Epidermal melanocyte (primary cell): ENCODE results near the gene SLC2A9.
"Not testable (repeated sequence)": the region's sequence is repeated elsewhere in the genome, so short reads cannot be mapped to it uniquely, and the experiment has no call there.

Source experiments
- DNase-seq: peaks from one replicate; pipeline ENCODE4 v3.0.0; 2011; ENCODE audit warnings: low spot score; ENCODE audit not compliant: insufficient read length

Gene SLC2A9

DNA sequence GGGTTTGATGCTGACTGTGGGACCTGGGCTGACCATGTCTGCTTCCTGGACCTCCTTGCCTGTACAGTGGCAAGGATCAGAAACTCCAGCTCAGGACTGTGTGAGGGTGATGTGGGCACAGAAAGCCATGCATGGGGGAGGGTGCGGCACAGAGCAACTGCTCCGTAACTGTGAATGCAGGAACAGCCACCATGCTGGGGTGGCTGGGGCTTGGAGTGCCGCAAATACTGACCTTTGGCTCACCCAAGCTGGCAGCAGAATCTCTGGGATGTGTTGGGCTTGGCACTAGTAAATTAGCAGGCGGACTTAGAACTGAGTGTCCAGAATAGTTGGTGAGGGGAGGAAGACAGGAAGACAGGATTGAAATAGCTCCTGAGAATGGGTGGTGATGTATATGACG lies 187.9 kb downstream of the SLC2A9 start:
- no peak for DNase-seq

DNA sequence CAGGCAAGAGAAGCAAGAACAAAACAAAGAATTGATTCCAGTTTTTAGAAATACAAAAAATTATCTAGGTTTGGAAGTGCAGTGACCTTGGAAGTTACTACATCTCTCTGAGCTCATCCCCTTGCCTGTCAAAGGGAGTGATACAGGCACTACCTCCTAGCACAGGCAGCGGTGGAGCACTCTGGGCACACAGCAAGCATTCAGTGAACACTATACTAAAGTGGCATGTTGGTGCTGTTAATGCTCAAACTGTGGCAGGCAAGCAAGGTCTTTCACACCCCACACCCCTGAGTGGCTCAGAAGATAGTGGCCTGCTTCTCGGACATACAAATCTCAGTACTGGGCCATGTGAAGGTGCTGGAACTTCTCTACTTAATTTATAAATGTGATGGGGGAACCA lies 188.7 kb downstream of the SLC2A9 start:
- no peak for DNase-seq

DNA sequence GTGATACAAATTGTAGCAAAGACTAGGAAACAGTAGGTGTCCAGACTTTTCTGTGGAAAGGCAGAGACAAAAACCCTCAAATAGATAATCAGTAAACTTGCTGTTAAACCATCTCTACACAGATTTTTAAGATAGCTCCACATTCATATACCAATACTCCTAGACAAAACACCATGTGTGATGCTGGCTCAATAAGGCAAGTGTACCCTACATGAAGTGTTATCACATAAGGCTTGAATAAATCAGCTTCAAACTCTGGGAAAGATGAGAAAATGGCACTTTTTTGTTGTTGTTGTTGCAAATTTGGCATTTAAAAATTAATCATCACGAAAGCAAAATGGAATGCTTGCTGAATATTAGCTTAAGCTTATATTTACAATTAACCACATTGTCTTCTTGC lies 194.7 kb downstream of the SLC2A9 start:
- no peak for DNase-seq

GRCh38 chr4:9825049-9825448 lies 196.2 kb downstream of the SLC2A9 start:
- no peak for DNase-seq

DNA sequence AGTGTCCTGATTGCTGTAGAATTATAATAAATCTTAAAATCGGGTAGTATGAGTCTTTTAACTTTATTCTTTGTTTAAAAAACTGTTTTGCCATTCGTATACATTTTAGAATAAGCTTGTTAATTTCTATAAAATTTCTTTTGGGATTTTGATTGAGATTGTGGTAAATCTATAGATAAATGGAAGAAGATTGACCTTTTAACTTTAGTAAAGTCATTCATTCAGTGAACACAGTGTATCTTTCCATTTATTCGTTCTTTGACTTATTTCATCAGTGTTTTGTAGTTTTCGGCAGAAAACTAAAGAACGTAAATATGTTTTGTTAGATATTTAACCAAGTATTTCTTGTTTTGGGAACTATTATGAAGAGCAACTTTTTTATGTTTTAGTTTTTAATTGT lies 201.0 kb downstream of the SLC2A9 start:
- no peak for DNase-seq

GRCh38 chr4:9816285-9816684 lies 205.0 kb downstream of the SLC2A9 start:
- no peak for DNase-seq

DNA sequence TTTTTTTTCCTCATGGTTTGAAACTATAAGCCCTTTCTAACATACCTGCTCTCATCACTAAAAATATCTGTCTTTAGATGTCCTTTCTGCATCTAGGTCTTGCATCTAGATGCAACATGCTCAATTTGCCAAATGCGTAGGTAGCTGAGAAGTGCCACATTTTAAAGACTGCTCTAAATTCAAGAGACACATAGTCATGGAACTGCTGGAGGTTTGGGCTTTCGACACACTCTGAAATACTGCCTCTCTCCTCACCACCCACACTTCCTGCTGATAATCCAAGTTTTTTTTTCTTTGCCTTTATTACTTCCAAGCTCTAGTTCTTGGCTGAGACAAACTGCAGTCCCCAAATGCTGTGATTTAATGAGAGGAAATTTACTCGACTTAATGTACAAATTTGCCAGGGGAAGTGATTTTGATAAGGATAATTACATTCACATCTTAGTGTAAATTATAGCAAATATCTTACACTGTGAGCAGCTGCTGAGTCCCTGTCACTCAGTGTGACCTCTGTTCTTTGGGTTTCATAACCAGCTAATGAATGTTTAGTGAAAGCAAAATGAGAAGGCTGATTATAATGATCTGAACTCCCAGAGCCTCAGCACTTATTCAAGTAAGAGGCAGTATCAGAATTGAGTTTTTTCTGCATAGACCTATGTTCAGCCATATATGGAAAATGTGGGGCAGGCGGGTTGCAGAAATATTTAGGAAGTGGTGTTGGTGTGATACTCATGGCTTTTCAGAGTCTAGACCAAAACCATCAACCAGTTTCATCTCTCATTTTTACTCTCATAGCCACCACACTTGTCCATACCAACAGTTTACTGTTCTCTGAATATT lies 208.6 kb downstream of the SLC2A9 start:
- no peak for DNase-seq

DNA sequence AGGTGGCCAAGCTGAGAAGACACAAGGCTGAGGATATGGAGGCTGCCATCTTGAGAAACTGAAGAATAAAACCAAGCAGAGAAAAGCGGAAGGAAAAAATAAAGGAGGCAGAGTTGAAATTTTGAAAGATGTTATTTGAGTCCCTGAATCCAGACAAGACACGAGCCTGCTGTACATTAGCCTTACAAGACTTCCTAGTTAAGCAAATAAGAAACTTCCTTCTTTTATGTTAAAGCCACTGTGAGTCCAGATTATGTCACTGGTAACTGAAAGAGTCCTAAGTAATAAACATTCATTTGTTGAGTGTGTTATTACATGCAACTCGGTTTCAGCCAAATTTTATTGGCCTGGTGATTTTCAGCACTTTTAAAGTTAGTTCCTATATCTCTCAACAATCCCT lies 209.5 kb downstream of the SLC2A9 start:
- no peak for DNase-seq

- no peak for DNase-seq
These were observed 213.2 kb downstream of the SLC2A9 start for GRCh38 chr4:9808077-9808476.

GRCh38 chr4:9804918-9805317 lies 216.4 kb downstream of the SLC2A9 start:
- DNase-seq, result no peak

- DNase-seq, result no peak
These were observed 220.4 kb downstream of the SLC2A9 start for GRCh38 chr4:9800848-9801247.

GRCh38 chr4:9796641-9797040 lies 224.7 kb downstream of the SLC2A9 start:
- DNase-seq, result not testable (repeated sequence)

DNA sequence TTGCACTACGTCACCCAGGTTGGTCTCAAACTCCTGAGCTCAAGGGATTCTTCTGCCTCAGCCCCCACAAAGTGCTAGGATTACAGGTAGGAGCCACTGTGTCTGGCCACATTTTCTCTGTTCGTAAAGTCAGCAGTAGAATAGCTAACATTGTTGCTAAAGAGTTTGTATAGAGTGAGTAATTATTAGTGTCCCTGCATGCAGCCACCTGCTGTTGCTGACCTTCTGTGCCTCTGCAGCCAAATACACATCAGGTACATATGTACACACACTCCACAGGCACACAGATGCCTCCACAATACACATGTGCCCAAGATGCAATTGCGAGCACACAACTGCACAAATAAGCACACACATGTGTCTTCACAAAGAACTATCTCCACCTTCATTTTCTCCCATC lies 228.9 kb downstream of the SLC2A9 start:
- DNase-seq, result no peak

DNA sequence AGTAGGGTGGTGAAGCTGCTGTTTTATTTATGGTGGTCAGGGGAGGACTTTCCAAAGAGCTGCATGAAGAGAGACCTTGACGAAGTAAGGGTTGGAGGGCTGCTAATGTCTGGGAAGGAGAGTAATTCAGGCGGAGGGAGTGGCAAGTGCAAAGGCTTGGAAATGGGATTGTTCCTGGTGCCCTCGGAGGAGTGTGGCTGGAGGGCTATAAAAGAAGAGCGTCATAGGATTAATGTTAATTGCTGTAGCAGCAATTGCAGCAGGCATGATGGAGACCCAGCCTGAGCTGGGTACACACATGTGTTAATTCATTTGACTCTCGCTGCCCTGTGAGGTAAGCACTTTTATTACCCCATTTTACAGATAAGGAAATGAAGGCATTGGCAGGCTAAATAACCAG lies 235.4 kb downstream of the SLC2A9 start:
- not testable (repeated sequence) for DNase-seq

DNA sequence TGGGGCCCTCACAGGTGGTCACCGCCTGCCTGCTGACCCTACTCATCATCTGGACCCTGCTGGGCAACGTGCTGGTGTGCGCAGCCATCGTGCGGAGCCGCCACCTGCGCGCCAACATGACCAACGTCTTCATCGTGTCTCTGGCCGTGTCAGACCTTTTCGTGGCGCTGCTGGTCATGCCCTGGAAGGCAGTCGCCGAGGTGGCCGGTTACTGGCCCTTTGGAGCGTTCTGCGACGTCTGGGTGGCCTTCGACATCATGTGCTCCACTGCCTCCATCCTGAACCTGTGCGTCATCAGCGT lies 239.2 kb downstream of the SLC2A9 start:
- DNase-seq, result no peak

- DNase-seq, result no peak
These were observed 239.8 kb downstream of the SLC2A9 start, which contains the start of gene DRD5 for GRCh38 chr4:9781343-9782135. Gene DRD5 (plus strand): TSS chr4:9781634. CDS start chr4:9782030, 396 bp downstream.
